H1 (cell line): ENCODE results near the gene RPS6KA5. TPM values are rescaled to one million over a fixed set of nuclear protein-coding genes. Genes with fewer than 3 reads are reported as not detected.
"Not testable (repeated sequence)": the region's sequence is repeated elsewhere in the genome, so short reads cannot be mapped to it uniquely, and the experiment has no call there.

Experiments used
- CTCF ChIA-PET: fragments of 300-600 bp; sonication (Branson Sonifier 250); formaldehyde crosslinking; loops from one replicate; lab custom pipeline; 2021; ENCODE audit not compliant: partially characterized antibody; lab: Charles Lee
- POLR2A ChIA-PET: fragments of 300-600 bp; sonication (Branson Sonifier 250); formaldehyde crosslinking; loops from one replicate; lab custom pipeline; 2021; ENCODE audit warnings: inconsistent platforms; ENCODE audit not compliant: partially characterized antibody; lab: Charles Lee
- DNase-seq, 2 experiments: peaks; one replicate each; pipeline versions ENCODE4 v3.0.0 to v3.0.0-alpha.2; 2010 to 2022; ENCODE audit warnings: low spot score in 2 of 2, low read depth in 1 of 2, mixed read lengths in 1 of 2
- FAIRE-seq: peaks from 2 replicates; lab custom pipeline; 2011; peaks lifted over from hg19 to GRCh38; lab: Jason Lieb, UNC
- H2AFZ ChIP-seq: 2 replicates; pipeline ENCODE4 v1.8.1; 2012; ENCODE audit warnings: low read length, inconsistent platforms
- H2AK5ac ChIP-seq: 2 replicates; pipeline ENCODE4 v1.6.1; 2013; ENCODE audit warnings: low read depth, low read length
- H2BK120ac ChIP-seq: replicated peaks from 2 replicates; pipeline ENCODE3; 2013; ENCODE audit warnings: low read depth, low read length, inconsistent platforms
- H2BK12ac ChIP-seq: 2 replicates; pipeline ENCODE4 v1.6.1; 2013; ENCODE audit warnings: low read depth, low read length
- H2BK15ac ChIP-seq: 2 replicates; pipeline ENCODE4 v1.6.1; 2013; ENCODE audit warnings: low read length
- H2BK20ac ChIP-seq: 2 replicates; pipeline ENCODE4 v1.6.1; 2013; ENCODE audit warnings: low read length
- H2BK5ac ChIP-seq: 2 replicates; pipeline ENCODE4 v1.6.1; 2013; ENCODE audit warnings: low read depth, low read length
- H3K14ac ChIP-seq: 2 replicates; pipeline ENCODE4 v1.6.1; 2013; ENCODE audit warnings: inconsistent platforms; ENCODE audit not compliant: insufficient read length
- H3K18ac ChIP-seq: 2 replicates; pipeline ENCODE4 v1.6.1; 2013; ENCODE audit warnings: low read length; ENCODE audit errors: extremely low read depth
- H3K23ac ChIP-seq: 2 replicates; pipeline ENCODE4 v1.6.1; 2013; ENCODE audit warnings: inconsistent platforms; ENCODE audit not compliant: insufficient read length
- H3K23me2 ChIP-seq: 2 replicates; pipeline ENCODE4 v1.6.1; 2013; ENCODE audit warnings: low read depth, low read length
- H3K27ac ChIP-seq: 2 replicates; pipeline ENCODE4 v1.6.1; 2011; ENCODE audit warnings: low read depth, low read length, inconsistent platforms
- H3K27me3 ChIP-seq, 4 experiments: replicated peaks in 1 of 4; 1 replicate in 1 of 4; 2 replicates in 3 of 4; pipeline versions ENCODE4 v1.6.1 to v1.8.1; 2011 to 2013; ENCODE audit warnings: low read length in 3 of 4, mild to moderate bottlenecking in 3 of 4, inconsistent platforms in 2 of 4, mixed read lengths in 2 of 4, moderate library complexity in 1 of 4; ENCODE audit not compliant: control insufficient read depth in 3 of 4, insufficient read depth in 3 of 4; ENCODE audit errors: extremely low read depth in 1 of 4
- H3K36me3 ChIP-seq, 4 experiments: 2 replicates each; pipeline versions ENCODE4 v1.6.1 to v1.8.1; 2011 to 2013; ENCODE audit warnings: mild to moderate bottlenecking in 4 of 4, low read length in 3 of 4, moderate library complexity in 2 of 4, control low read depth in 1 of 4, inconsistent platforms in 1 of 4; ENCODE audit not compliant: insufficient read depth in 4 of 4, control insufficient read depth in 2 of 4
- H3K4ac ChIP-seq: replicated peaks from 2 replicates; pipeline ENCODE3; 2013; ENCODE audit warnings: low read length, low read depth, mixed read lengths, inconsistent platforms; ENCODE audit not compliant: insufficient read length
- H3K4me1 ChIP-seq, 4 experiments: replicated peaks in 1 of 4; 1 replicate in 1 of 4; 2 replicates in 3 of 4; pipeline versions ENCODE4 v1.6.1 to v1.8.1; 2011 to 2013; ENCODE audit warnings: low read length in 3 of 4, inconsistent platforms in 2 of 4, mixed read lengths in 1 of 4; ENCODE audit not compliant: insufficient read depth in 4 of 4, control insufficient read depth in 3 of 4
- H3K4me2 ChIP-seq, 2 experiments: 2 replicates each; pipeline versions ENCODE4 v1.6.1 to v1.8.1; 2011 to 2013; ENCODE audit warnings: low read depth in 2 of 2, low read length in 2 of 2, control low read depth in 1 of 2, inconsistent platforms in 1 of 2, mild to moderate bottlenecking in 1 of 2; ENCODE audit not compliant: insufficient read depth in 1 of 2
- H3K4me3 ChIP-seq, 4 experiments: fragments of 200-600, 300-600 bp in 1 of 4; sonication (generic), shearing (Covaris generic), sonication (Bioruptor Twin) in 1 of 4; 2 replicates each; pipeline versions ENCODE4 v1.5.1 to v1.8.1; 2011 to 2016; ENCODE audit warnings: low read length in 4 of 4, low read depth in 3 of 4, control low read depth in 2 of 4, inconsistent platforms in 2 of 4, mild to moderate bottlenecking in 2 of 4, mixed read lengths in 1 of 4, moderate library complexity in 1 of 4; ENCODE audit not compliant: insufficient read depth in 2 of 4; ENCODE audit errors: extremely low read depth in 1 of 4
- H3K56ac ChIP-seq: replicated peaks from 2 replicates; pipeline ENCODE3; 2013; ENCODE audit warnings: low read depth, mild to moderate bottlenecking, mixed read lengths, low read length, inconsistent platforms; ENCODE audit not compliant: insufficient read length
- H3K79me1 ChIP-seq: 2 replicates; pipeline ENCODE4 v1.6.1; 2013; ENCODE audit warnings: low read depth, low read length, control low read depth
- H3K79me2 ChIP-seq, 2 experiments: 2 replicates each; pipeline versions ENCODE4 v1.6.1 to v1.8.1; 2012 to 2013; ENCODE audit warnings: low read length in 2 of 2, mild to moderate bottlenecking in 2 of 2, inconsistent platforms in 1 of 2; ENCODE audit not compliant: insufficient read depth in 2 of 2, control insufficient read depth in 1 of 2
- H3K9ac ChIP-seq, 4 experiments: replicated peaks in 1 of 4; 1 replicate in 1 of 4; 2 replicates in 3 of 4; pipeline versions ENCODE4 v1.6.1 to v1.8.1; 2011 to 2013; ENCODE audit warnings: low read depth in 3 of 4, low read length in 3 of 4, control low read depth in 2 of 4, mild to moderate bottlenecking in 2 of 4, moderate library complexity in 2 of 4, inconsistent platforms in 1 of 4; ENCODE audit errors: extremely low read depth in 1 of 4
- H3K9me3 ChIP-seq, 2 experiments: 2 replicates each; pipeline versions ENCODE4 v1.6.1 to v1.8.1; 2012 to 2013; ENCODE audit warnings: mild to moderate bottlenecking in 2 of 2, moderate library complexity in 2 of 2, control low read depth in 1 of 2, inconsistent platforms in 1 of 2, low read depth in 1 of 2, low read length in 1 of 2, mixed read lengths in 1 of 2; ENCODE audit not compliant: insufficient read depth in 2 of 2
- H4K20me1 ChIP-seq, 2 experiments: replicated peaks in 1 of 2; 2 replicates each; pipeline versions ENCODE3 to v1.8.1; 2011 to 2013; ENCODE audit warnings: inconsistent platforms in 2 of 2, low read length in 2 of 2, mild to moderate bottlenecking in 1 of 2; ENCODE audit not compliant: insufficient read depth in 2 of 2, control insufficient read depth in 1 of 2
- H4K5ac ChIP-seq: 2 replicates; pipeline ENCODE4 v1.6.1; 2013; ENCODE audit warnings: low read length, low read depth, mixed read lengths, inconsistent platforms; ENCODE audit not compliant: insufficient read length
- H4K8ac ChIP-seq: 2 replicates; pipeline ENCODE4 v1.8.0; 2013; ENCODE audit warnings: mild to moderate bottlenecking, moderate library complexity, low read length, inconsistent platforms; ENCODE audit not compliant: insufficient read depth; ENCODE audit errors: extremely low read depth
- H4K91ac ChIP-seq: replicated peaks from 2 replicates; pipeline ENCODE3; 2013; ENCODE audit warnings: low read length, mixed read lengths, inconsistent platforms; ENCODE audit not compliant: insufficient read length
- WGBS, 2 experiments: shearing (Covaris generic) in 1 of 2; methylation state at CpG; one replicate each; pipeline versions ENCODE4 v1.1.6 to v1.1.7; 2013 to 2015; ENCODE audit warnings: low lambda C conversion rate in 2 of 2, mixed read lengths in 2 of 2, inconsistent platforms in 1 of 2, low coverage in 1 of 2, missing lambda C conversion rate in 1 of 2; ENCODE audit not compliant: insufficient replicate concordance in 2 of 2, insufficient coverage in 1 of 2, insufficient read length in 1 of 2; ENCODE audit errors: extremely low coverage in 1 of 2, missing lambda C conversion rate in 1 of 2; 5-methylcytosine and 5-hydroxymethylcytosine counted together
- polyA plus RNA-seq, 7 experiments: library from polyadenylated mRNA; depleted of rRNA in 3 of 7; stranded (reverse) in 5 of 7; unstranded in 2 of 7; fragments of >200 nt in 5 of 7; fragments of 200-250 nt in 2 of 7; gene quantifications; 1 replicate in 5 of 7; 2 replicates in 1 of 7; 4 replicates in 1 of 7; pipeline versions ENCODE4 v1.2.1 to v1.2.3, GENCODE V29; 2011 to 2013; ENCODE audit warnings: missing spikeins in 2 of 7, mixed read lengths in 2 of 7
- total RNA-seq: library from RNA; stranded (reverse); fragmentation: NEBNext Ultra II Directional; extraction: Animal tissue kit (Norgen Biotek cat#: 25700); gene quantifications from 2 replicates; pipeline ENCODE4 v1.2.1, GENCODE V29; 2021

The RPS6KA5 gene
- total and polyA plus RNA-seq, 2 of the 8 experiments (the other 6 are each of a cell fraction or from before 2014, with no cell fraction given): 0.85 to 3.1 TPM

DNA sequence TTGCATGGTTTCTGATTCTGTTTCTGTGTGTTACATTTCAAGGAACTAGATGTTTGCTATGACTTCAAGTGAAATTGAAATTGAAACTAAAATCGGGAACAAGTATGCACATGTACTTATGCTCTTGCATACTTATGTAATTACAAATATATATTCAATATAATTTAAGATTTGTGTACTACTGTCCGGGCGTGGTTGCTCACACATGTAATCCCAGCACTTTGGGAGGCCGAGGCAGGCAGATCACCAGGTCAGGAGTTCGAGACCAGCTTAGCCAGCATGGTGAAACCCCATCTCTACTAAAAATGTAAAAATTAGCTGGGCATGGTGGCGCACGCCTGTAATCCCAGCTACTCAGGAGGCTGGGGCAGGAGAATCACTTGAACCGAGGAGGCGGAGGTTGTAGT lies 37.8 kb downstream of the RPS6KA5 start:
- H2BK120ac ChIP-seq, H2BK12ac ChIP-seq, H3K79me2 ChIP-seq, H3K27me3 ChIP-seq, H3K27ac ChIP-seq, H3K14ac ChIP-seq, DNase-seq, FAIRE-seq, H4K91ac ChIP-seq, H3K23ac ChIP-seq, H3K36me3 ChIP-seq, H2BK20ac ChIP-seq, H3K23me2 ChIP-seq, H3K18ac ChIP-seq, H2BK15ac ChIP-seq, H3K4me1 ChIP-seq, H2AFZ ChIP-seq, H3K9me3 ChIP-seq, H4K20me1 ChIP-seq, H3K56ac ChIP-seq, H3K4ac ChIP-seq, H4K5ac ChIP-seq, H2BK5ac ChIP-seq, H3K4me3 ChIP-seq, H3K9ac ChIP-seq, H2AK5ac ChIP-seq, H4K8ac ChIP-seq, H3K79me1 ChIP-seq, H3K4me2 ChIP-seq, POLR2A ChIA-PET: not testable (repeated sequence)
- CTCF ChIA-PET: interaction anchor here (1.0 kb wide), 1 partner anchor 10 kb away, joined by 3 read pairs; no protein-coding TSS in a partner anchor
- WGBS, 2 experiments: 89% methylated on average over 9 of the region's 9 CpGs; no CpG with 5 or more reads in 1 of the 2 experiments
